Caki2 (cell line): ENCODE results near the gene ZNF804A. TPM values are rescaled to one million over a fixed set of nuclear protein-coding genes. Genes with fewer than 3 reads are reported as not detected.
"Not testable (repeated sequence)": the region's sequence is repeated elsewhere in the genome, so short reads cannot be mapped to it uniquely, and the experiment has no call there.

Experiments used
- DNase-seq: peaks from one replicate; pipeline ENCODE4 v3.0.0-alpha.2; 2015; ENCODE audit warnings: low read depth
- in situ Hi-C: cut with HindIII; loops from 2 replicates; pipeline ENCODE4 v1.10.0; 2016; ENCODE audit warnings: low sequenced_read_pairs, low pct_unique_long_range_greater_than_20kb, mixed read lengths
- total RNA-seq: library from RNA; depleted of rRNA; stranded (reverse); fragments of >200 nt; shearing (Covaris generic); gene quantifications from 2 replicates; pipeline ENCODE4 v1.2.3, GENCODE V29; 2014; ENCODE audit warnings: low replicate concordance

ZNF804A gene
- total RNA-seq, 1 experiment from 2014 or later: not detected

- DNase-seq: no peak
- in situ Hi-C loops: no loop called here
These were observed 277.6 kb downstream of the ZNF804A start for GRCh38 chr2:184875911-184876310.

- in situ Hi-C loops: no loop called here
- DNase-seq: no peak
These were observed 279.6 kb downstream of the ZNF804A start for GRCh38 chr2:184877909-184878308.

- DNase-seq: no peak
- in situ Hi-C loops: no loop called here
These were observed 281.3 kb downstream of the ZNF804A start for GRCh38 chr2:184879671-184880070.

DNA sequence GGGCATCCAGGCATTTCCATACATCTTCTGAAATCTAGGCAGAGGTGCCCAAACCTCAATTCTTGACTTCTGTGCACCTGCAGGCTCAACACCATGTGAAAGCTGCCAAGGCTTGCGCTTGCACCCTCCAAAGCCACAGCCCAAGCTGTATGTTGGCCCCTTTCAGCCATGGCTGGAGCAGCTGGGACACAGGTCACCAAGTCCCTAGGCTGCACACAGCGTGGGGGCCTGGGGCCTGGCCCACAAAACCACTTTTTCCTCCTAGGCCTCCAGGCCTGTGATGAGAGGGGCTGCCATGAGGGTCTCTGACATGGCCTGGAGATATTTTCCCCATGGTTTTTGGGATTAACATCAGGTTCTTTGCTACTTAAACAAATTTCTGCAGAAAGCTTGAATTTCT lies 288.3 kb downstream of the ZNF804A start:
- DNase-seq, in situ Hi-C loops: not testable (repeated sequence)

- in situ Hi-C loops: no loop called here
- DNase-seq: no peak
These were observed 292.0 kb downstream of the ZNF804A start for GRCh38 chr2:184890311-184890710.

GRCh38 chr2:184904991-184905390 lies 306.7 kb downstream of the ZNF804A start:
- no peak for DNase-seq
- in situ Hi-C loops: no loop called here

DNA sequence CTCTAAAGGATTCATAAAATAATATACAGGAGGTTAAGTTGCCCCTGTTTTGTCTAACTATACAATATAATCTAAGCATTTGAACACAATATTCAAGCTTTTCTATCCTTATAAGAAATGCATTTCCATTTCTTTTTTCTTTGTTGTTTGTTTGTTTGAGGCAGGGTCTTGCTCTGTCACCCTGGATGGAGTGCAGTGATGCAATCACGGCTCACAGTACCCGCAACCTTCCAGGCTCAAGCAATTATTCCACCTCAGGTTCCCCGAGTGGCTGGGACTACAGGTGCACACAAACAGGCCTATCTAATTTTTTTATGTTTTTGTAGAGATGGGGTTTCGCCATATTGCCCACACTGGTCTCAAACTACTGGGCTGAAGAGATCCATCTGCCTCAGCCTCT lies 307.8 kb downstream of the ZNF804A start:
- in situ Hi-C loops: no loop called here
- no peak for DNase-seq

DNA sequence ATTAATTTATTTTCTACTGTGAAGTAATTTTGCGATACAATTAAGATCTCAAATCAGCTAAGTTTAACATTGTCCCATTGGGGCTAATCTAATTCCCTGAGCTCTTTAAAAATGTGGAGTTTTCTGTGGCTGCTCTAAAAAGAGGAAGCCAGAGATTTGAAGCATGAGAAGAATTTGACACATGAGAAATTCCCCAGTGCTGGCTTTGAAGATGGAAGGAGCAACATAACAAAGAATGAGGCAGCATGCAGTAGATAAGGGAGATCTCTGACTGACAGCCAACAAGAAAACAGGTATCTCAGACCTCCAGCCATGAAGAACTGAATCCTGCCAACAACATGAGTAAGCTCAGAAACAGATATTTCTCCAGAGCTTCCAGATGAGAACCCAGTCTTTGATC lies 308.4 kb downstream of the ZNF804A start:
- DNase-seq: no peak
- in situ Hi-C loops: no loop called here

DNA sequence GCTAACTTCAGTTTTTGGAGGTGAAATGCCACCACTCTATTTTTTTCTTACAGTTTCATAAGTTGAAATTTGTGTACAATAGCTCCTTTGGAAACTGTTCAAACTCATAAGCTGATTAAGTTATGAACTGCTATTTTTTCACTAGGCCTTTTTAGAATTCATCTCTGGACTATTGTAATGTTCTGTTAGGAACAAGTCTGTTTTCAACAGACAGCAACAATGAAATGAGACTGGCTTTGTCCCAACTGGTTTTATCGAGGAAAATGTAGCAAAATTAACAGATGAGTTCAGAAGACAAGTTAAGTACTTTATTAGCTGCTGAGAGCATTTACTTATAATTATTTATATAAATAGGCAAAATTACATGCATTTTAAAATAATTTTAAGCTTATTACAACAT lies 310.6 kb downstream of the ZNF804A start:
- in situ Hi-C loops: no loop called here

DNA sequence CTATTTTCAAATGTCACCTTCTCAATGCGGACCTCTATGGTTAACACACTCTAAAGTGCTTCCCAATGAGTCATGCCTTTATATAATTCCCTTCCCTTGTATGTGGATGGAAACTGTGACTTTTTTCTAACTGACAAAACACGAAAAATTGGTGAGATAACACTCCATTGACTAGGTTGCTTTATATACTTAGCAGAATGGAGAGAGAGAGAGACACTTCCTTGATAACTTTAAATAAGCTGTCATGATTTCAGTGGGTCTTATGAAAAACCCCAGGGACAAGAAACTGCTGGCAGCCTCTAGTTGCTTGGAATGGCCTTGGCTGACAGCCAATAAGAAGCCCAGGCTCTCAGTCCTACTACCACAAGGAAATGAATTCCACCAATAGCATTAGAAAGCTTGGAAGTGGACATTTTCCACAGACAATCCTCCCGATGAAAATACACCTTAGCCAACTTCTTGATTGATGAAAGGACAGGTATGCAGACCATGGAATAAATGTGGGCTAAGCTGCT lies 322.2 kb downstream of the ZNF804A start:
- in situ Hi-C loops: no loop called here

More for the DNA sequence above, 310.6 kb downstream of the ZNF804A start:
- no peak for DNase-seq

GRCh38 chr2:184921676-184922075 lies 323.3 kb downstream of the ZNF804A start:
- in situ Hi-C loops: no loop called here
- DNase-seq: no peak

More for the DNA sequence above, 322.2 kb downstream of the ZNF804A start:
- no peak for DNase-seq

DNA sequence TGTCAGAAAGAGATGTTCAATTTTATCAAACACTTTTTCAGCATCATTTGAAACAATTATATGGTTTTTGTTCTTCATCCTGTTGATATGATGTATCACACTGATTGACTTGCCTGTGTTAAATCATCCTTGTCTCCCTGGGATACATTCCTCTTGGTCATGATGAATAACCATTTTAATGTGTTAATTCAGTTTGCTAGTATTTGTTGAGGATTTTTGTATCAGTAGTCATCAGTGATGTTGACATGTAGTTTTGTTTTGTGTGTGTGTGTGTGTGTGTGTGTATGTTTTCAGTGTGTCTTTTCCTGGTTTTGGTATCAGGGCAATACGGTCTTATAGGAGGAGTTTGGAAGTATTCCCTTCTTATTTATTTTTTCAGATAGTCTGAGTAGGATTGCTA lies 325.4 kb downstream of the ZNF804A start:
- DNase-seq: no peak
- in situ Hi-C loops: no loop called here

GRCh38 chr2:184927040-184927439 lies 328.7 kb downstream of the ZNF804A start:
- DNase-seq: no peak
- in situ Hi-C loops: no loop called here

- in situ Hi-C loops: no loop called here
- no peak for DNase-seq
These were observed 338.4 kb downstream of the ZNF804A start for GRCh38 chr2:184936761-184937160.

GRCh38 chr2:184938221-184938985 lies 340.1 kb downstream of the ZNF804A start:
- DNase-seq: no peak
- in situ Hi-C loops: no loop called here

DNA sequence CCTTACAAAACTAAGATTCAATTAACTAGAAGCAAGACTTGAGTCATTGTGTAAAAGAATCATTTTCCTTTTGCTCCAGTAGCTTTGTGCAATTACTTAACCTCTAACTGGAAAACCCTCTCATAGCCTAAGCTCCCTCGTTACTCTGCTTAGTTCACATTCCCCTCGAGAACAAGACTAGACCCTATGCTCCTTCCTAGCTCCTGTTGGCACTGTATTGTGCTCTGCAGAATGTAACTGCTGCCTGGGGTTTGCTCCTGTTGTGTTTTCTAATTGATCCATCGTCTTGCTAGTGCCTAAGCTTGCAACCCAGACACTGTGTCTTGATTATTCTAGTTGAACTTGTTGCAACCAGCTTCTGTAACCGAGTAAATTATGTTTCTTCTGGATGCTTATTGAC lies 347.0 kb downstream of the ZNF804A start:
- in situ Hi-C loops: no loop called here
- no peak for DNase-seq

- DNase-seq: no peak
- in situ Hi-C loops: no loop called here
These were observed 347.5 kb downstream of the ZNF804A start for GRCh38 chr2:184945824-184946223.

GRCh38 chr2:184956856-184957255 lies 358.5 kb downstream of the ZNF804A start:
- DNase-seq: no peak
- in situ Hi-C loops: no loop called here

DNA sequence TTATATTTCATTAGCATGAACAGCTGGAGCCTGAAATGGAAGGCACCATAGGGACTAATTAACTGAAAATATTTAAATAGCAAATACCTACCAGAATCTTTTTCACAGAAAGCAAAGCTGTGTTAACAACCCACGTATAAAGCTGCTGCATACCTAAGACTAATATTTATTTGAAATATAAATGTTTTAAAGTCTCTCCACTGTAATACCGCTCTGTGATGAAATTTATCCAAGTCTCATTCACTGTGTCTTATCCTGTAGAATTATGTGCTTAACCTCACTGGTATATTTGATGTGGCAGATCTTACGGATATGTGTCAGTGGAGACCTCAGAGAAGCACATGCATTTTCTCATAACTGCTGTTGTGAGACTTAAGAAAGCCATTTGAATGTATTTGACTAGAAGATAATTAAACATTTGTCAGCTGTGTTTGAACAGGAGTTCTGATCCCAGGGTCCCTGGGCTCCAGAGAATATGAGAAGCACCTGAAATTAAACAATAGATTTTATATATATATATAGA lies 373.3 kb downstream of the ZNF804A start:
- DNase-seq: no peak
- in situ Hi-C loops: no loop called here
